Measurements from ENCODE around the gene NELL1.

Gene NELL1

GRCh38 chr11:21169639-21170038 is 500.3 kb downstream of the NELL1 start:
- no peak for TF ChIP-seq CTCF (IDR thresholded peaks at IDR 0.05; ENCODE audit: low read length, missing control alignments)
- no peak for DNase-seq (ENCODE audit: low read depth)
- H3K4me3 ChIP-seq (replicated peaks; ENCODE audit: low read depth, low read length): no peak overlapping the region

GRCh38 chr11:21173476-21173875 is 504.1 kb downstream of the NELL1 start:
- H3K4me3 ChIP-seq (replicated peaks; ENCODE audit: low read depth, low read length): no peak overlapping the region
- DNase-seq (ENCODE audit: low read depth): no peak
- no peak for TF ChIP-seq CTCF (IDR thresholded peaks at IDR 0.05; ENCODE audit: low read length, missing control alignments)

GRCh38 chr11:21174781-21175180 is 505.4 kb downstream of the NELL1 start:
- no peak for TF ChIP-seq CTCF (IDR thresholded peaks at IDR 0.05; ENCODE audit: low read length, missing control alignments)
- no peak overlapping the region for H3K4me3 ChIP-seq (replicated peaks; ENCODE audit: low read depth, low read length)
- no peak for DNase-seq (ENCODE audit: low read depth)

- DNase-seq (ENCODE audit: low read depth): no peak
- no peak overlapping the region for H3K4me3 ChIP-seq (replicated peaks; ENCODE audit: low read depth, low read length)
- no peak for TF ChIP-seq CTCF (IDR thresholded peaks at IDR 0.05; ENCODE audit: low read length, missing control alignments)
Measured at GRCh38 chr11:21177379-21177778, 508.0 kb downstream of the NELL1 start.

- no peak overlapping the region for H3K4me3 ChIP-seq (replicated peaks; ENCODE audit: low read depth, low read length)
- TF ChIP-seq CTCF (IDR thresholded peaks at IDR 0.05; ENCODE audit: low read length, missing control alignments): no peak
- DNase-seq (ENCODE audit: low read depth): no peak
Measured at GRCh38 chr11:21179770-21180169, 510.4 kb downstream of the NELL1 start.

GRCh38 chr11:21180182-21180581 is 510.8 kb downstream of the NELL1 start:
- H3K4me3 ChIP-seq (replicated peaks; ENCODE audit: low read depth, low read length): no peak overlapping the region
- no peak for TF ChIP-seq CTCF (IDR thresholded peaks at IDR 0.05; ENCODE audit: low read length, missing control alignments)
- DNase-seq (ENCODE audit: low read depth): no peak

- no peak for DNase-seq (ENCODE audit: low read depth)
- no peak for TF ChIP-seq CTCF (IDR thresholded peaks at IDR 0.05; ENCODE audit: low read length, missing control alignments)
- no peak overlapping the region for H3K4me3 ChIP-seq (replicated peaks; ENCODE audit: low read depth, low read length)
Measured at GRCh38 chr11:21185959-21186358, 516.6 kb downstream of the NELL1 start.
